ENCODE data around the gene SOX30.

DNA sequence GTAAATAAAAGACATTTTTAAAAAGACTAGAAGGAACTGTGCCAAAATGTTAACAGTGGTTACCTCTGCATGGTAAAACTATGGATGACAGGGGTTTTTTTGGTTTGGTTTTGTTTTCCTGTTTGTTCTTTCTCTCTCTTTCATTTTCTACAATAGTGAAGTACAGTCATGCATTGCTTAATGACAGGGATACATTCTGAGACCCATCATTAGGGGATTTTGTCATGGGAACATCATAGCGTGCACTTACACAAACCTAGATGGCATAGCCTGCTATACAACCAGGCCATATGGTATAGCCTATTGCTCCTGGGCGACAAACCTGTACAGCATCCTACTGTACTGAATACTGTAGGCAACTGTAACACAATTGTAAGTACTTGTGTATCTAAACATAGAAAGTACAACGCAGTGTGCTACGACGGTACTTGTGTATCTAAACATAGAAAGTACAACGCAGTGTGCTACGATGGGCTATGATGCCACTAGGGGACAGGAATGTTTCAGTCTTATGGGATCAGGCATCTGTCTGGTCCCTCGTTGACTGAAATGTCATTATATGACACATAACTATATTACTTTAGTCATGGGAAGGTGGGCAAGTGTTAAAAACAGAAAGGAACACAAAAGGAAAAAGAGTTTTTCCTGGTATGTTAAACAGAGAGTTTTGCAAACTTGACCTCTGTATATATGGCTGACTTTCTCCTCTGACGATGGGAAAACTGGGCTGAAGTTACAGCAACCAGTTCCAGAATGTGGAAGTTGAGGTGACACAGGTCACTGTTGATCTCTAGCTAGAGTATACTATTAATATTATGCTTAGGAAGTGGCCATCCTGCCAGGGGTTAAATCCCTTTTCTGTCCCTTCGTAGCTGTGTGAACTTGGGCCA, 69.3 kb downstream of the SOX30 start:
- TF ChIP-seq, protein P1, sequence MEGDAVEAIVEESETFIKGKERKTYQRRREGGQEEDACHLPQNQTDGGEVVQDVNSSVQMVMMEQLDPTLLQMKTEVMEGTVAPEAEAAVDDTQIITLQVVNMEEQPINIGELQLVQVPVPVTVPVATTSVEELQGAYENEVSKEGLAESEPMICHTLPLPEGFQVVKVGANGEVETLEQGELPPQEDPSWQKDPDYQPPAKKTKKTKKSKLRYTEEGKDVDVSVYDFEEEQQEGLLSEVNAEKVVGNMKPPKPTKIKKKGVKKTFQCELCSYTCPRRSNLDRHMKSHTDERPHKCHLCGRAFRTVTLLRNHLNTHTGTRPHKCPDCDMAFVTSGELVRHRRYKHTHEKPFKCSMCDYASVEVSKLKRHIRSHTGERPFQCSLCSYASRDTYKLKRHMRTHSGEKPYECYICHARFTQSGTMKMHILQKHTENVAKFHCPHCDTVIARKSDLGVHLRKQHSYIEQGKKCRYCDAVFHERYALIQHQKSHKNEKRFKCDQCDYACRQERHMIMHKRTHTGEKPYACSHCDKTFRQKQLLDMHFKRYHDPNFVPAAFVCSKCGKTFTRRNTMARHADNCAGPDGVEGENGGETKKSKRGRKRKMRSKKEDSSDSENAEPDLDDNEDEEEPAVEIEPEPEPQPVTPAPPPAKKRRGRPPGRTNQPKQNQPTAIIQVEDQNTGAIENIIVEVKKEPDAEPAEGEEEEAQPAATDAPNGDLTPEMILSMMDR (IDR thresholded peaks at IDR 0.05): no peak
- TF ChIP-seq ZFX (IDR thresholded peaks at IDR 0.05; ENCODE audit: borderline replicate concordance): no peak

Measured in 22Rv1 (cell line).